ENCODE measurements around the gene KRTAP10-4.
"Not testable (repeated sequence)": the region's sequence is repeated elsewhere in the genome, so short reads cannot be mapped to it uniquely, and the experiment has no call there.

Gene KRTAP10-4

DNA sequence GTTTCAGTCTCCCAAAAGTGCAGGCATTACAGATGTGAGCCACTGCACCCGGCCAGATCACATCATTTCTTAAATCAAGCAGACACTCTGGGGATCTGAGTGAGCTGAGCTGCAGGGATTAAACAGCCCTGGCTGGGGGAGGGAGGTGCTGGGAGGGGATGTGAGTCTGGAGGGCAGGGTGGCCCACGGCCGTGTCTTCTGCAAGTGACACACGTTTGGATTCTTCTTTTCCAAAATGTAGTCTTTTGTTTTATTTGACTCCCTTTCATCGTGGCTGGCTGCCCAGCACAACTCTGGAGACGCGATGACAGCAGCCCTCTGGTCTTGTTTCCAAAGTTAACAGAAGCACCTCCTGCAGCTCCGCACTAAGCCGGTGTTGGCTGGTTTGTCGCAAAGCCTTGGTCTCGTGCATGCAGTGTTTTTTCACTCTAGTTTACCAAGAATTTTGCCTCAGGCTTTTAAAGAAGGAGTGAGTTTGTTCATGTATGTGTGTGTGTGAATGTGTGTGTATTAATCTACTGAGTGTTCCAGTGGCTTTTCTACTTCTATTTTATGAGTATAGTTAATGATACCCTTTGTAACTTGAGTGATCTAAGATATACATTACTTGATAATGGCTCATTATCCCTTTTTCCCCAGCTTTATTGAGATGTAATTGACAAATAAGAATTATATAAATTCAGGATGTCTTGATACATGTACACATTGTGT lies 9.7 kb downstream of the KRTAP10-4 start:
- no peaks in the 10 kb centered on the region for H3K27me3 ChIP-seq (ENCODE audit: control insufficient read depth, insufficient read depth, low read length)
- H3K9me3 ChIP-seq (ENCODE audit: control insufficient read depth, insufficient read depth, low read depth, low read length): peaks cover 12% of the 10 kb centered on the region
- H3K27ac ChIP-seq (ENCODE audit: low read depth, low read length): no peak overlapping the region
- no peak overlapping the region for H3K4me3 ChIP-seq (ENCODE audit: low read depth, low read length)
- H3K4me1 ChIP-seq (ENCODE audit: control insufficient read depth, insufficient read depth, low read length): no peaks in the 10 kb centered on the region
- H3K36me3 ChIP-seq (ENCODE audit: control insufficient read depth, insufficient read depth, low read length): no peaks in the 10 kb centered on the region
- no peak overlapping the region for H3K9ac ChIP-seq (ENCODE audit: low read length)

DNA sequence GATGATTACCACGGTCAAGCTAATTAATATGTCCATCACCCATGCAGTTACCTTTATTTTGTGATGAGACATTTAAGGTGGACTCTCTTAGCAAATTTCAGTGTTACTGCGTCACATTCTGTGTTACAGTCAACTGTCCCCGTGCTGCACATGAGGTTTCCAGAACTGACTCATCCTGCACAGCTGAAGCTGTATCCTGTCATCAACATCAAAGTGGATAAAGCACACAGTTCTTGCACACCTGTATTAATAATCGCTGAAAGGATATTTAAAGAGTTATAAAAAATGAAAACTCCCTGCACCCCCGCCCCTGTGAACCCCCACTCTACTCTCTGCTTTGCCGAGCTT lies 10.2 kb downstream of the KRTAP10-4 start:
- H3K4me1 ChIP-seq (ENCODE audit: control insufficient read depth, insufficient read depth, low read length): no peaks in the 10 kb centered on the region
- H3K36me3 ChIP-seq (ENCODE audit: control insufficient read depth, insufficient read depth, low read length): no peaks in the 10 kb centered on the region
- no peak overlapping the region for H3K27ac ChIP-seq (ENCODE audit: low read depth, low read length)

GRCh38 chr21:44585892-44586291 lies 12.4 kb downstream of the KRTAP10-4 start:
- Histone ChIP-seq H3K27ac (ENCODE audit: low read depth, low read length) (no peak overlapping the region), H3K36me3 (ENCODE audit: control insufficient read depth, insufficient read depth, low read length) (no peaks in the 10 kb centered on the region), H3K4me1 (ENCODE audit: control insufficient read depth, insufficient read depth, low read length) (peaks cover 3% of the 10 kb centered on the region; the same call in 1 of the 2 replicates), H3K4me3 (ENCODE audit: low read depth, low read length) (no peak overlapping the region), H3K9ac (ENCODE audit: low read length) (no peak overlapping the region), H3K27me3 (ENCODE audit: control insufficient read depth, insufficient read depth, low read length) (no peaks in the 10 kb centered on the region), H3K9me3 (ENCODE audit: control insufficient read depth, insufficient read depth, low read depth, low read length) (peaks cover 11% of the 10 kb centered on the region)

More for the DNA sequence above, 10.2 kb downstream of the KRTAP10-4 start:
- peaks cover 12% of the 10 kb centered on the region for H3K9me3 ChIP-seq (ENCODE audit: control insufficient read depth, insufficient read depth, low read depth, low read length)
- no peak overlapping the region for H3K4me3 ChIP-seq (ENCODE audit: low read depth, low read length)
- H3K27me3 ChIP-seq (ENCODE audit: control insufficient read depth, insufficient read depth, low read length): no peaks in the 10 kb centered on the region
- no peak overlapping the region for H3K9ac ChIP-seq (ENCODE audit: low read length)

DNA sequence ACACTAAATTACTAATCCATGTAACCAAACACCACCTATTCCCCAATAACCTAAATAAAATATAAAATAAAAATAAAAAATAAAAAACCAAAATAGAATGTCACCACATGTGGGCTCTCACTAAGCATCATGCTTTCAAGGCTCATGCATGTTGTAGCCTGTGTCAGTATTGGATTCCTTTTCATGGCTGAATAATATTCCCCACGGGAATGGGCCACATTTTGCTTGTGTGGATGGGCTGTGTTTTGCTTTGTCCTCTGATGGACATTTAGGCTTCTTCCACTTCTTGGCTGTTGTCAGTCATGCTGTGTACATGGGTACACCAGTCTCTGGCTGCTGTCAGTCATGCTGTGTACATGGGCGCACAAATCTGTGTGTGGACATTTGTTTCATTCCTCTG lies 15.6 kb downstream of the KRTAP10-4 start:
- Histone ChIP-seq H3K4me1 (ENCODE audit: control insufficient read depth, insufficient read depth, low read length) (peaks cover 21% of the 10 kb centered on the region), H3K36me3 (ENCODE audit: control insufficient read depth, insufficient read depth, low read length) (no peaks in the 10 kb centered on the region), H3K4me3 (ENCODE audit: low read depth, low read length) (no peak overlapping the region), H3K27me3 (ENCODE audit: control insufficient read depth, insufficient read depth, low read length) (no peaks in the 10 kb centered on the region), H3K9ac (ENCODE audit: low read length) (no peak overlapping the region), H3K9me3 (ENCODE audit: control insufficient read depth, insufficient read depth, low read depth, low read length) (0 out of 2 replicates have a peak, but pooled peaks cover 2% of the 10 kb centered on the region), H3K27ac (ENCODE audit: low read depth, low read length) (no peak overlapping the region)

DNA sequence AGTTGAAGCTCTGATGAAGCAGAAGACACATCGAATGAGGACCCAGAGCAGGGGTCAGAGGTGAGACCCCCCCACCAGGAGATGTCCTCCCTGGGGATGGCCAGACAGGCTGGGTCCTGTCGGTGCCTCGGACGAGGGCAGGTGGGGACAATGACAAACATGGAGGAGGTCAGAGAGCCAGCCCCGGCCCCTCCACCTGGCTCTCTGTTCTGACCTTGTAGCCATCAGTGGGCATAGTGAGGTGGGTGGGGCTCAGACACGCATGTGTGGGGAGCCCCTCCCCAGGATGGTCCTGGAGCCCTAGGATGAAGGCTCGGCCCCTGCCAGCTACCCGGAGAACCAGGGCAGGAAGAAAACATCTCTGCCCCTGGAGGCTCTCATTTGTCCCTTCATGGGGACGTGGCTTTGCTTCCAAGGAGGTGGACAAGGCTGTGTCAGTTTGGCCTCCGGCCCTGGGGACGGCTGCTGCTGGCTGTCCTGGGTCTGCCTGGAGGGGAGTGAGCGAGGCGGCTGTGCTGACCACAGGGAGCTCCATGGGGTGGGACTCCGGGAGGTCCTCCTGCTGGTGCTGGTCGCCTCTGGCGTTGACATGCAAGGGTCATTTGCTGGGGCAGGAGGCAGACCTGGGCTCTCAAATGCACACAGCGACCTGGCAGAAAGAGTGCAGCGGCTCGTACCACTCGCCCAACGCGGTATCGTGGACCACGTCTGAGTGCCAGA lies 16.2 kb downstream of the KRTAP10-4 start:
- no peaks in the 10 kb centered on the region for H3K36me3 ChIP-seq (ENCODE audit: control insufficient read depth, insufficient read depth, low read length)
- no peak overlapping the region for H3K27ac ChIP-seq (ENCODE audit: low read depth, low read length)
- no peak overlapping the region for H3K4me3 ChIP-seq (ENCODE audit: low read depth, low read length)
- no peak overlapping the region for H3K9ac ChIP-seq (ENCODE audit: low read length)
- H3K9me3 ChIP-seq (ENCODE audit: control insufficient read depth, insufficient read depth, low read depth, low read length): 0 out of 2 replicates have a peak, but pooled peaks cover 2% of the 10 kb centered on the region
- no peaks in the 10 kb centered on the region for H3K27me3 ChIP-seq (ENCODE audit: control insufficient read depth, insufficient read depth, low read length)
- H3K4me1 ChIP-seq (ENCODE audit: control insufficient read depth, insufficient read depth, low read length): peaks cover 26% of the 10 kb centered on the region

- Histone ChIP-seq H3K36me3 (ENCODE audit: control insufficient read depth, insufficient read depth, low read length) (no peaks in the 10 kb centered on the region), H3K4me3 (ENCODE audit: low read depth, low read length) (no peak overlapping the region), H3K9ac (ENCODE audit: low read length) (no peak overlapping the region), H3K4me1 (ENCODE audit: control insufficient read depth, insufficient read depth, low read length) (peaks cover 26% of the 10 kb centered on the region), H3K27ac (ENCODE audit: low read depth, low read length) (no peak overlapping the region), H3K9me3 (ENCODE audit: control insufficient read depth, insufficient read depth, low read depth, low read length) (0 out of 2 replicates have a peak, but pooled peaks cover 2% of the 10 kb centered on the region), H3K27me3 (ENCODE audit: control insufficient read depth, insufficient read depth, low read length) (no peaks in the 10 kb centered on the region)
Measured at GRCh38 chr21:44590311-44590721, 16.8 kb downstream of the KRTAP10-4 start.

GRCh38 chr21:44590897-44591800 lies 17.6 kb downstream of the KRTAP10-4 start:
- not testable (repeated sequence) for H3K9me3 ChIP-seq (ENCODE audit: control insufficient read depth, insufficient read depth, low read depth, low read length); H3K27ac ChIP-seq (ENCODE audit: low read depth, low read length); H3K27me3 ChIP-seq (ENCODE audit: control insufficient read depth, insufficient read depth, low read length)

GRCh38 chr21:44591801-44592130 lies 18.2 kb downstream of the KRTAP10-4 start:
- H3K4me3 ChIP-seq (ENCODE audit: low read depth, low read length); H3K36me3 ChIP-seq (ENCODE audit: control insufficient read depth, insufficient read depth, low read length); H3K27ac ChIP-seq (ENCODE audit: low read depth, low read length); H3K9me3 ChIP-seq (ENCODE audit: control insufficient read depth, insufficient read depth, low read depth, low read length); H3K27me3 ChIP-seq (ENCODE audit: control insufficient read depth, insufficient read depth, low read length); H3K9ac ChIP-seq (ENCODE audit: low read length): not testable (repeated sequence)
- peaks cover 26% of the 10 kb centered on the region for H3K4me1 ChIP-seq (ENCODE audit: control insufficient read depth, insufficient read depth, low read length)

More at GRCh38 chr21:44590897-44591800, 17.6 kb downstream of the KRTAP10-4 start:
- H3K9ac ChIP-seq (ENCODE audit: low read length); H3K4me3 ChIP-seq (ENCODE audit: low read depth, low read length); H3K36me3 ChIP-seq (ENCODE audit: control insufficient read depth, insufficient read depth, low read length): not testable (repeated sequence)
- peaks cover 26% of the 10 kb centered on the region for H3K4me1 ChIP-seq (ENCODE audit: control insufficient read depth, insufficient read depth, low read length)

- Histone ChIP-seq H3K9me3 (ENCODE audit: control insufficient read depth, insufficient read depth, low read depth, low read length) (no peaks in the 10 kb centered on the region), H3K9ac (ENCODE audit: low read length) (no peak within 1 kb of the TSS), H3K27me3 (ENCODE audit: control insufficient read depth, insufficient read depth, low read length) (no peaks in the 10 kb centered on the region), H3K4me1 (ENCODE audit: control insufficient read depth, insufficient read depth, low read length) (peaks cover 28% of the 10 kb centered on the region), H3K36me3 (ENCODE audit: control insufficient read depth, insufficient read depth, low read length) (no peaks in the 10 kb centered on the region), H3K4me3 (ENCODE audit: low read depth, low read length) (no peak within 1 kb of the TSS), H3K27ac (ENCODE audit: low read depth, low read length) (no peak within 1 kb of the TSS)
Measured at GRCh38 chr21:44592446-44593311, 19.1 kb downstream of the KRTAP10-4 start, which contains the start of gene KRTAP10-6. TSS of gene KRTAP10-6 (minus strand) at chr21:44592505. CDS start at chr21:44592484, 21 bp downstream.
